ENCODE measurements around the gene CEP76. TPM values are rescaled to one million over a fixed set of nuclear protein-coding genes. Genes with fewer than 3 reads are reported as not detected.

The CEP76 gene
- polyA plus RNA-seq, 1 of the 3 experiments (the other 2 are of a cell fraction): 6.4 TPM

GRCh38 chr18:12686100-12686499, 16.4 kb downstream of the CEP76 start:
- ChIA-PET POLR2A (no interaction called here), CTCF (interaction anchor here (0.6 to 1.3 kb wide), 2 partner anchors 248 to 877 kb away, joined by 3 to 5 read pairs; no protein-coding TSS in a partner anchor)
- H3K4me2 ChIP-seq: no peak overlapping the region
- H3K9me3 ChIP-seq: no peaks in the 10 kb centered on the region
- TF ChIP-seq EP300 (IDR thresholded peaks at IDR 0.05; ENCODE audit: borderline replicate concordance in 1 of 2, low read depth in 1 of 2, low read length in 1 of 2) (no peak), RXRA (IDR thresholded peaks at IDR 0.05; ENCODE audit: borderline replicate concordance, low read depth) (no peak), CTCF (IDR thresholded peaks at IDR 0.05) (peak; percentile 39; the same call in 1 of the 2 replicates), JUND (IDR thresholded peaks at IDR 0.05) (no peak), RAD21 (IDR thresholded peaks at IDR 0.05; ENCODE audit: low read length) (peak; percentile 19; the same call in 1 of the 2 replicates), REST (IDR thresholded peaks at IDR 0.05; ENCODE audit: low read depth, low read length) (no peak)
- 71% methylated on average over 3 of the region's 3 CpGs for WGBS (ENCODE audit: low lambda C conversion rate)
- peaks cover 9% of the 10 kb centered on the region for H3F3A ChIP-seq (replicated peaks; ENCODE audit: insufficient read depth)
- H4K20me1 ChIP-seq (ENCODE audit: insufficient read depth): no peaks in the 10 kb centered on the region
- no peaks in the 10 kb centered on the region for H3K9me2 ChIP-seq
- peak; percentile 24 for DNase-seq
- H3K4me1 ChIP-seq (ENCODE audit: control insufficient read depth in 1 of 2, insufficient read depth in 2 of 2, low read depth in 1 of 2, low read length in 1 of 2): no peaks in the 10 kb centered on the region
- H3K4me3 ChIP-seq (ENCODE audit: low read depth in 2 of 2, low read length in 1 of 2): no peak overlapping the region
- H3K79me2 ChIP-seq (ENCODE audit: insufficient read depth): no peaks in the 10 kb centered on the region
- no peak overlapping the region for H3K27ac ChIP-seq (ENCODE audit: low read depth in 2 of 2, low read length in 1 of 2)
- H3K9ac ChIP-seq: no peak overlapping the region
- no peak overlapping the region for H2AFZ ChIP-seq (ENCODE audit: low read depth)
- H3K27me3 ChIP-seq (ENCODE audit: insufficient read depth): no peaks in the 10 kb centered on the region
- H3K36me3 ChIP-seq (replicated peaks in 1 of 2; ENCODE audit: control insufficient read depth in 1 of 2, insufficient read depth in 2 of 2, low read length in 1 of 2): peaks cover 0 to 26% of the 10 kb centered on the region in 2 experiments

GRCh38 chr18:12679183-12679786, 23.2 kb downstream of the CEP76 start:
- Histone ChIP-seq H3K27ac (ENCODE audit: low read depth in 2 of 2, low read length in 1 of 2) (peak overlapping the region; percentile 23 to 47; a peak in 3 of 4 replicates), H3K4me1 (ENCODE audit: control insufficient read depth in 1 of 2, insufficient read depth in 2 of 2, low read depth in 1 of 2, low read length in 1 of 2) (peaks cover 5 to 10% of the 10 kb centered on the region in 2 experiments; a peak in 2 of 4 replicates), H3K9me3 (no peaks in the 10 kb centered on the region), H3K36me3 (replicated peaks in 1 of 2; ENCODE audit: control insufficient read depth in 1 of 2, insufficient read depth in 2 of 2, low read length in 1 of 2) (peaks cover 7 to 44% of the 10 kb centered on the region in 2 experiments), H2AFZ (ENCODE audit: low read depth) (peak overlapping the region; percentile 81), H3K4me3 (ENCODE audit: low read depth in 2 of 2, low read length in 1 of 2) (no peak overlapping the region), H3K9me2 (no peaks in the 10 kb centered on the region), H3K4me2 (0 out of 2 replicates have a peak overlapping the region, but pooled peaks have one; percentile 23), H3K79me2 (ENCODE audit: insufficient read depth) (no peaks in the 10 kb centered on the region), H4K20me1 (ENCODE audit: insufficient read depth) (no peaks in the 10 kb centered on the region), H3F3A (replicated peaks; ENCODE audit: insufficient read depth) (peaks cover 15% of the 10 kb centered on the region), H3K9ac (no peak overlapping the region), H3K27me3 (ENCODE audit: insufficient read depth) (no peaks in the 10 kb centered on the region)
- 60% methylated on average over 8 of the region's 8 CpGs for WGBS (ENCODE audit: low lambda C conversion rate)
- TF ChIP-seq POLR2AphosphoS5 (IDR thresholded peaks at IDR 0.05; ENCODE audit: low read depth, low read length) (peak; percentile 81), ELF1 (IDR thresholded peaks at IDR 0.05) (peak; percentile 50), IRF3 (IDR thresholded peaks at IDR 0.05; ENCODE audit: low read depth, low read length) (no peak), MAX (IDR thresholded peaks at IDR 0.05; ENCODE audit: low read depth) (peak; percentile 93), GABPA (IDR thresholded peaks at IDR 0.05; ENCODE audit: low read depth) (peak; percentile 68), SMC3 (IDR thresholded peaks at IDR 0.05; ENCODE audit: low read depth, low read length) (no peak), RXRA (IDR thresholded peaks at IDR 0.05; ENCODE audit: borderline replicate concordance, low read depth) (no peak)
- ChIA-PET CTCF (interaction anchor here (1.3 to 1.7 kb wide), 4 partner anchors 9 to 255 kb away, joined by 3 to 4 read pairs (median 4); partner anchors contain the start of gene PSMG2), POLR2A (interaction anchor here (0.8 to 0.9 kb wide), 2 partner anchors 269 to 302 kb away, joined by 3 to 4 read pairs; partner anchors contain the start of gene AFG3L2)
- no peak for DNase-seq
